HG03439 (cell line): ENCODE data around the gene TMEM207.

Experiments
- ATAC-seq: cut with Tn5 transposase; IDR thresholded peaks from one replicate; pipeline ENCODE4 v1.9.1; 2021; ENCODE audit warnings: mild to moderate bottlenecking, moderate library complexity; ENCODE audit not compliant: unreplicated experiment

TMEM207 gene

GRCh38 chr3:190387578-190388213 lies 62.0 kb downstream of the TMEM207 start, which contains the start of gene CLDN16:
Gene CLDN16 (plus strand): TSS chr3:190388163. CDS start chr3:190388330, 167 bp downstream.
- no peak for ATAC-seq

GRCh38 chr3:190385731-190386688 lies 63.7 kb downstream of the TMEM207 start:
- ATAC-seq: no peak

GRCh38 chr3:190384309-190384756 lies 65.4 kb downstream of the TMEM207 start:
- peak; percentile 52 for ATAC-seq

GRCh38 chr3:190382082-190382481 lies 67.6 kb downstream of the TMEM207 start:
- ATAC-seq: no peak

GRCh38 chr3:190381441-190381840 lies 68.3 kb downstream of the TMEM207 start:
- no peak for ATAC-seq

- ATAC-seq: no peak
Measured at GRCh38 chr3:190380184-190380583, 69.5 kb downstream of the TMEM207 start.
